Activated CD4-positive, alpha-beta T cell treated with anti-CD3 and anti-CD28 coated beads, Interleukin-2, Interleukin-6, amounts not matched to agents 100 ng/mL and 50 ng/mL, durations not matched to agents 16 hours and 8 hours (primary cell): Measurements from ENCODE around the gene LAD1.

Source experiments
- DNase-seq: peaks from one replicate; pipeline ENCODE4 v3.0.0-alpha.2; 2020

Gene LAD1

DNA sequence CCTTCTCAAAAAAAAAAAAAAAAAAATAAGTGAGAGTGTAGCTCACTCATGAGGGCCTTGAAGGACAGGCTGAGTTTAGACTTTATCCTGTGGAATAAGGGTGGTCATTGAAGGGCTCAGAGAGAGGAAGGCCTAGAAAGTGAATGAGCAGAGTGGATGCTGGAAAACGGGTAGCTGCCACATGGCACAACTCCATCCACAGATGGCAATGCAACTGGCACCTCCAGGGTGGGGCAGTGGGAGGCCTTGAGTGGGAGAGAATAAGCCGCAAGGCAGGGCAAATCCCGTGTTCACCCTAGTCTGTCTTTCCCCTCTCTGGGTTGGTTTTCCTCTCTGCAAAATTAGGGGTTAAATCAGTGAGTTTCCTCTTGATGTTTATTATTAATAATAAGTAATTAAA, 19.3 kb upstream of the LAD1 start:
- no peak for DNase-seq

- no peak for DNase-seq
Observed at GRCh38 chr1:201414051-201414738, 15.1 kb upstream of the LAD1 start.

DNA sequence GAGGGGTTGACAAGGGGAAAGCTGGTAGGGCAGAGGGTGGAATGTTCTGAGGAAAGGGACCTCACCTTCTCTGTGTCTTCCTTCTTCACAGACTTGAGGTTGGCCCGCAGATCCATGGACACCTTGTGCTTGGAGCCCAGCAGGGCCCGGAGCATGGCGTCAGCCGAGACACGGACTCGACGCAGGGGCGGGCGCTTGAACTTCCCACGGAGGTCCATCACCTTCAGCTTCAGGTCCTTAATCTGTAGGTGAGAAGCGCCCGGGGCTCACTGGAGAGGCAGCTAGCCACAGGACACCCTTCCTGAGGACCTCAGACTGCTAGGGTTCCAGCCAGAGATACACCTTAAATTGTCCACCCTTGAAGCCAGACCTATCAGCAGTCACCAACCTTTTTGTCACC, 12.2 kb upstream of the LAD1 start:
- no peak for DNase-seq

DNA sequence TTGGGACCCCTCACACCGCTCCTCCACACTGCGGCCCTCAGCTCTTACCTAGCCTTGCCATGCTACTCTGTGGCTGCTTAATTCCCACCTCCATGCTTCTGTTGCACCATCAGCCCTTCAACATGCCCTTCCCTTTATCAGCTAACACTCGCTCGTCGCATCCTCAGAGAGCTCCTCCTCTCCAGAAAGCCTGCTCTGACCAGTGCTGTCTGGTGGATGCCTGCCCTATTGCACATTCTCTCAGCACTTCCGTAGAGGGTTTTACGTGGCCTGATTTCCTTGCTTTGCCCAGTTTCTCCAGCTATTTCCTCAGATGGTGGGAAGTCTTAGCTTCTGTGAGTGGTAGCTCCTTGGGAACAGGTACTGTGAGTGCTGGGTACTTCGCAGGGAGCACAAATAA, 10.3 kb upstream of the LAD1 start:
- DNase-seq: no peak

DNA sequence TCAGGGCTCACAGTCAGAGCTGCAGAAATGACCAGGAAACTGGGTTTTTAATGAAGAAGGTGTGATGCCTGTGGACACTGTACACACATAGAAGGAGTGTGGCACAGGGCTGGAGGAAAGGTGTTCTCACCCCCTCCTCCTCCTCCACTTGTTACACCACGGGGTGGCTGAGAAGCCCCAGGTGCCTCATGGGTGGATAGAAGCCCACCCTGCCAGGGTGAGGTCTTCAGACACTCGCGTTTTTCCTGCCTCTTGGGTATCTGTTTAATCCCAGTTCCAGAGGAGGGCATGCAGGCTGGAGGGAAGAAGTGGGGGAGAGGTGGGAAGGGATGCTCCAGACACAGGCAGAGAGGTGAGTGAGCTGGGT, 9.7 kb upstream of the LAD1 start:
- DNase-seq: no peak

GRCh38 chr1:201408176-201408833, 9.2 kb upstream of the LAD1 start:
- peak; percentile 77 for DNase-seq

- no peak for DNase-seq
Observed at GRCh38 chr1:201406831-201407406, 7.8 kb upstream of the LAD1 start.

GRCh38 chr1:201405484-201405831, 6.3 kb upstream of the LAD1 start:
- DNase-seq: no peak

GRCh38 chr1:201404722-201405483, 5.8 kb upstream of the LAD1 start:
- DNase-seq: no peak

DNA sequence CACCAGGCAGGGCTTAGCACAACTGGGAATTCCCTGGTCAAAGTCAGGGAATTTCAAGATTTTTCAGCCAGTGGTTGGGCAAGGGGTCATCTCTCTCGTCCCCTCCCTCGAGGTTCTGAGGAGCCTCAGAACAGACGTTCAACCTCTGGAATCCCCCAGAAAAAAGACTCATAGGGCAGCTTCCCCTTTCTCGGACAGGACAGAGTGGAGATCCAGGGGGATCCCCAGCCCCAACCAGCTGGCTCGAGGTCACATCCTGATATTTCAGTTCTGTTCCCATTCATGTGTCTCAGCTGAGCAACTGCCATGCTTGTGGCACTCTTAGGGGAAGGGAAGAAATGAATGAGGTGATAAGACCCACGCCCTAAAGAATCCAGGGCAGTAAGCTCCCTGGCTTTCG, 4.9 kb upstream of the LAD1 start:
- no peak for DNase-seq

GRCh38 chr1:201403359-201403758, 4.2 kb upstream of the LAD1 start:
- DNase-seq: no peak

- DNase-seq: no peak
Observed at GRCh38 chr1:201401700-201402099, 2.6 kb upstream of the LAD1 start.

DNA sequence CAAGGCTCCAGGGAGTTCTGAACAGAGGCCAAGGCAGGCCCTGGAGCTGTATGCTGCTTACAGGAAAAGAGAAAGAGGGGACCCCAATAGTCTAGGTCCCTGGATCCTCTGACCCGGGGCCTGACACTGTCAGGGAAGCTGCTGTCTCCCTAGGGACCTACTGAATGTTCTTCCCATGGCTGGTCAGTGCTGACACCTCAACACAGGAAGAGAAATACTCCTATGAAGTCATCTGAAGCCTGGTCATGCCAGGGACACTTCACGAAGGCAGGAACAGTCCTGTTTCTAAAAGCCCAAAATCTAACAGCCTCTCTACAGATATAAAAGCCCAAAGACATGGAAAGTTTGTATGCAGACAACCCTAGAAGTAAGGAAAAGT, 1.7 kb upstream of the LAD1 start:
- no peak for DNase-seq

DNA sequence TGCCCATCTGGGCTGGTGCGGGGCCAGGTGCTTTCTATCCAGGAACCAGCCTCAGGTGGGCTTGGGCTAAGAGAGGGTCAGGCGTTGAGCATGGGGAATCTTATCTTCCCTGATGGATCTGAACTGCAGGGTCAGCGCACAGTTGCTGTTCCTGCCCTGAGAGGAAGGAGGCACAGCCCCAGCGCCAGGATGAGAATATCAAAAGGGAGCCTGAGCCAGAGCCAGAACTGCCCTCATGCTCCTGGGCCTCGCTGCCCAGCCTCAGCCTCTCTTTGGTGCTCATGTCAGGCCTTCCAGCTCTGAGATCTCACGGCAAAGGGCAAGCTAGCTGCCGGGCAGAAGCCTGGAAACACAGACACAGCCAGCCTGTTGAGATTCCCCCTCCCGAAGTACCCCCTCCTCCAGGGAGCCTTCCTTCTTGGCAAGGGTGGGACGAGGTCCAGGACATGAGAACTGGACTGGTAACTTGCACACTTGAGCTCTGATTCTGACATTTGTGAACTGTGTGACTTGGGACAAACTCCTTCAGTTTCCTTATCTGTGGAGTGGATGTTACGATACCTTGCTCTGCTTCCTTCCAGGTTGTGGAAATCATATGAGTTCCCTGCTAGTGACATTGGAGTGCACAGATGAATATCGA, 1.2 kb upstream of the LAD1 start:
- no peak for DNase-seq

DNA sequence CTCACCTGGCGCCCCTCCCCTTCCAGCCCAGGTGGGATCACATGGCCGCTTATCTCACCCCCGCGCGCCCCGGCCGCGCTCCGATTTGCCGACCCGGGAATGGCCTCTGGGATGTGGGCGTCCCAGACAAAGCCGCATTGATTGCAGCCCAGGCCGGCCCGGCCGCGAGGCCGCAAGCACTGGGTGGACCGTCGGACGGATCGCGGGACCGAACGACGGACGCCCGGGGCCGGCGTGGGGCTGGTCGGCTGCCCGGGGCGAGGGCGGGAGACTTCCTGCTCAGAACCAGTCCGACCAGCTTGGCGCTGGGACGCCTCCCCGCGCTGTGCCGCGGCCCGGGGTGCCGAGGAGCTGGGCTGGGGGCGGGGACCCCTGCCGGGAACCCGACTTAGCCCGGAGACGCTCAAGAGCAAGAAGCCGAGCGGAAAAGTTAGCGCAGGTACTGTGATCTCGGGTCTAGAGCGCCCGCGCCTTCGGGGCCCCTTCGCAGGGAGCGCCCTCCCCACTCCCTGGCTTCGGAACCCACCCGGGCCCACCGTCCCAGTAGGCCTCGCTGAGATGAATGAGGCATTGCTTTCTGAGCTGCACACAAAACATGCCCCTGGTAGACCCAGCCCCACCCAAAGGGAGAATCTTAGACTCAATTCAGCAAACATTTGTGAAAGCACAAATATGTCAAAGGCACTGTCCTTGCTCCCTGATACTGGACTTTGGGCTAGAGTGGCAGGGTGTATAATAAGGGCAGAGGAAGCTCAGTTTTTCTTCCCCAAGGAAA, 415 bp upstream of the LAD1 start:
- DNase-seq: no peak

GRCh38 chr1:201397675-201398074, 1.4 kb downstream of the LAD1 start:
- no peak for DNase-seq

GRCh38 chr1:201396861-201397464, 2.2 kb downstream of the LAD1 start:
- DNase-seq: no peak

DNA sequence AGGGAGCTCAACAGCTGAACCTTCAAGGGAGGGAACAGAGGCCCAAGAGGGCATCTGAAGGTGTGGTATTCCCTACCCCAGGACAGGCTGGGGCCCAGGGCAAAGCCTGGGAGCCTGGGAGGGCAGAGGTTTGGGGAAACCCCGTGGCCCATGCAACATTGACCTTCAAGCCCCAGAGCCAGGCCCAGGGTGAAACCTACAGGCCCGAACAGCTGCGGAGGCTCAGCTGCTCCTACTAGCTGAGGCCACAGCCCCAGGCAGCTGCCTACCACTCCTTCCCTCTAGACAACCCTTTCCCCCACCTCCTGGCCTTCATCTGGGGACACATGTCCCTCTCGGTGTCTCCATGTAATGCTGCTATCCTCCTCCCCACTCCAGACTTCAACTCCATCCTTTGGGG, 3.2 kb downstream of the LAD1 start:
- DNase-seq: no peak

DNA sequence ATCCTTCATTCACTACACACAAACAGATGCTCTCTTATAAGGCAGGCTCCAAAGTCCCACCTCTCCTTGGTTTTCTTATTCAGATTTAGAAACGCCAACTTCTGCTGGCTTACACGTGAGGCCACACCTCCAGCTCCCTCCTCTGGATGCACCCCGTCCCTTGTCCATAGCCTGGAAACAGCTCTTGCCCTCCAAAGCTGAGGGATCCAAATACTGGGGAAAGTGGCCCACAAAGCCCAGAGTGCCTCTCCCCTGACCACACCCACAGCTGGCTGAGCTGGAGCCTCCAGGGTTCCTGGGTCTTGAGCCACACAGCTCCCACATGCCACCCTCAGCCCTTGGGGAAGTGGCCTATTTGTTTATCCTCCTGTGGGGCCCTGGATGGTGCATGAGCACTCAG, 4.5 kb downstream of the LAD1 start:
- DNase-seq: no peak

DNA sequence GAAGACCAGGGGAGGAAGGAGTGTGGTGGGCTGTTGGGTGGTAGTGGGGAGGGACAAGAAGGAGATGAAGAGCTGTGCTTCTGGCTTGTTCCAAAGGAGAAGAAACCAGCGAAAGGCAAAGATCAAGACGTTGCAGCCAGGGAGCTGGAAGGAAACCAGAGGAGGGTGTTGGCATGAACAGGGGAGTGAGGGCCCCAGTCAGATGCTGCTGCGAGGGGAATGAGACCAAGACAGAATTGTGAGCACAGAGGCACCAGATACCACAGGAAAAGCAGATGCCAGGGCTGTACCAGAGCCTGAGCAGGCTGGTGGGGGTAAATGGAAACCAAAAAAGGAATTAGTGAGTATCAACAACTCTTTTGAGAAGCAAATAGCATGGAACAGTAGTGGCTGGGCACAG, 6.0 kb downstream of the LAD1 start:
- no peak for DNase-seq

DNA sequence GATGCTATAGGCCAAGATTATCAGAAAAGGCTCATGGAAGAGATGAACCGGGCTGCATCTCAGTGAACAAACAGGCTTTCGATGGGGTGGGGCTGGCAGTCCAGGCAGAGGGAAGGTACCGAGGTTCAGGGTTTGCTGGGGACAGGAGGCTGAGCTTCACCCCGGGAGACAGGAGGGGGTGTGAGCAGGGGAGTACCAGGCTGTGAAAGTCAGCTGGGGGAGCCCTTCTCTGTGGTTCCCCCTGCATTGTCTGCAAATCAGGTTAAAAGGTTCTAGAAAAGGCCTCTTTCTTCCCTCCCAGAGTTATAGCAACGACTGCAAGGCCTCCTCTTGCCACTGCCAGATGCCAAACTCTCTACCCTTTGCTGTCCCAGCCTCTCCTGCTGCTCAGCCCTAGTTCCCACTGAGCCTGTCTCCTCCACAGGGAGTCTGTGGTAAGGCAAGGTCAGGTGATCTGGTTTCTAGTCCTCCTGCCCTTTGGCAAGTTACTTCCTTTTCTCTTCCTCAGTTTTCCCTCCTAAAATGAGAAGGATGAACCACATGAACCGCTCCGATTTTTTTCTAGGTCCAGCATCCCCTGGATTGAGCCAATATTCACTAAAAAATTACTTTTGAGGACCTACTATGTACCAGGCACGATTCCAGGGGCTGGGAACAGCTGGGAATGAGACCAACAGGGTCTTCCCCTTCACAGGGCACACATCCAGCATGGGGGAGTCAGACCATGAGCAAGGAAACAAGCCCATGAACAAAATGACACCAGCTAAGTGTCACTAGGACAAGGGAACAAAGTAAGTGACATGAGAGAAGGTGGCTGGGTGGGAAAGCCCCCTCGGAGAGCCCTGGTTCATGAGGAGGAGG, 7.2 kb downstream of the LAD1 start:
- DNase-seq: no peak
